G401 (cell line): Measurements from ENCODE around the gene CBY3. TPM values are rescaled to one million over a fixed set of nuclear protein-coding genes. Genes with fewer than 3 reads are reported as not detected.
A peak's percentile ranks its signal among the peaks of the same experiment; 100 is the strongest.
"Not testable (repeated sequence)": the region's sequence is repeated elsewhere in the genome, so short reads cannot be mapped to it uniquely, and the experiment has no call there.

Experiments used
- DNase-seq: peaks from one replicate; pipeline ENCODE4 v3.0.0-alpha.2; 2015; ENCODE audit warnings: low spot score
- in situ Hi-C: cut with HindIII; loops from 2 replicates; pipeline ENCODE4 v1.10.0; 2016; ENCODE audit warnings: low sequenced_read_pairs, mixed read lengths
- total RNA-seq: library from RNA; depleted of rRNA; stranded (reverse); fragments of >200 nt; shearing (Covaris generic); gene quantifications from 2 replicates; pipeline ENCODE4 v1.2.3, GENCODE V29; 2014; rRNA removed

CBY3 gene
- not detected in 2 replicates for total RNA-seq

GRCh38 chr5:179680780-179681401, at the start of gene CBY3:
Gene CBY3, minus strand, starts transcription at chr5:179681034. Its CDS starts 116 bp downstream, at chr5:179680918.
- in situ Hi-C loops = no loop called here
- DNase-seq = no peak

DNA sequence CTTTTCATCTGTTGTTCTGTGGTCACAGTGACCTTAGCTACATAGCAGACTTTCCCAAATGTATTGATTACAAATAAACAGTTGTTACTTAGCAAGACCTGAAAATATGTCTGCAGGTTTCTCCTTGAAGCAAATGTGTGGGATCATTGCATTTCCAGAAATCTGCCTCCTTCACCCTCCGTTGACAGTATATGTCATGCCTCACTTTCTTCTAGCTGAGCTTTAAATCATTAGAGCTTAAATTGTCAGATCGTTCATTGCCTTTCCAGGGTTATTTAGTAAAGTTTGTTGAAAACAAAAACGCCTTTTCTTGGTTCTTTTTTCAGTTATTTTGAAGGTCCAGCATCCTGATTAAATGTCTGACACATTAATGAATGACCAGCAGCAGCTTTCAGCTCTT, 49.5 kb upstream of the CBY3 start:
- DNase-seq = no peak
- in situ Hi-C loops = no loop called here

DNA sequence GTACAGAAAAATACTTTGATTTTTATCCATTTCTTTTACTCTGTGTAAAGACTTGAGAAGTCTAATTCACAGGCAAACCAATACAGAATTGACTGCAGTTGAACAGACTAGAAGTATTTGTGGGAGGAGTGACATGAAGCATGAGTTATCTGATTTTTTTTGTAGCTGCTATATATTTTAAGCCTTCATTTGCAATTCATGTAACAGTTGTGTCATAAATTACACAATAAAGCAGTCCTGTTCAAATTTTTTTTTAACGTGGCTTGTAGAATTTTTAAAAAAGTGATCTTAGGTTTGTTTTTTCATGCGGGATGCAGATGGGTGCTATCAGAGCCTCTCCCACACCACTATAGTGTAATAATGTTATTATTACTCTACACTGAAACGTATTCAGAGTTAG, 48.9 kb upstream of the CBY3 start:
- in situ Hi-C loops = no loop called here
- no peak for DNase-seq

- in situ Hi-C loops = no loop called here
- DNase-seq = no peak
Observed at GRCh38 chr5:179729303-179729702, 48.5 kb upstream of the CBY3 start.

GRCh38 chr5:179727106-179727505, 46.3 kb upstream of the CBY3 start:
- no peak for DNase-seq
- in situ Hi-C loops = no loop called here

DNA sequence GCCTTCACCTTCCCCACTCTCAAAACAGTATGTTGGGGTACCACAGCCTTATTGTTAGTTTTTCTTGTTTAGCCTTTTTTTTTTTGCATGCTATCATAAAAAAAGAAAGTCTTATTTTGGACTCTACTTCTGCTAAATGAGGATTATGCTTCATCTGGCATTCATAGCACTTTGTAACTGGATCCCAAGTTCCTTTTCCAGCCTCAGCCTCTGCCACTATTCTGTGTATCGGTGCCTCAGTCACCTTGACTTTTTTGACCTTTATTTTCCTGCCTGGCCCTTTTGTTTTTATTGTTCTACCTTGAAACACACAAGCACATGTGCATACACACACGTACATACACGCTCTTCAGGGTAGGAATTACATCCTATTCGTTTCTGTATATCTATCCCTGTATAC, 43.3 kb upstream of the CBY3 start:
- no peak for DNase-seq
- in situ Hi-C loops = no loop called here

GRCh38 chr5:179720222-179720621, 39.4 kb upstream of the CBY3 start:
- in situ Hi-C loops = no loop called here
- DNase-seq = no peak

- in situ Hi-C loops = no loop called here
- no peak for DNase-seq
Observed at GRCh38 chr5:179716286-179716685, 35.5 kb upstream of the CBY3 start.

- no peak for DNase-seq
- in situ Hi-C loops = no loop called here
Observed at GRCh38 chr5:179700401-179700918, 19.6 kb upstream of the CBY3 start.

GRCh38 chr5:179699616-179700237, 18.9 kb upstream of the CBY3 start:
- DNase-seq = no peak
- in situ Hi-C loops = no loop called here

- in situ Hi-C loops = no loop called here
- no peak for DNase-seq
Observed at GRCh38 chr5:179698935-179699615, 18.2 kb upstream of the CBY3 start, which contains the start of gene CANX. Gene CANX, plus strand, starts transcription at chr5:179698967. Its CDS starts 6,715 bp downstream, at chr5:179705682.

- DNase-seq = peak; percentile 99
- in situ Hi-C loops = no loop called here
Observed at GRCh38 chr5:179697993-179698934, 17.4 kb upstream of the CBY3 start.

GRCh38 chr5:179697543-179697942, 16.7 kb upstream of the CBY3 start:
- in situ Hi-C loops, DNase-seq: not testable (repeated sequence)

DNA sequence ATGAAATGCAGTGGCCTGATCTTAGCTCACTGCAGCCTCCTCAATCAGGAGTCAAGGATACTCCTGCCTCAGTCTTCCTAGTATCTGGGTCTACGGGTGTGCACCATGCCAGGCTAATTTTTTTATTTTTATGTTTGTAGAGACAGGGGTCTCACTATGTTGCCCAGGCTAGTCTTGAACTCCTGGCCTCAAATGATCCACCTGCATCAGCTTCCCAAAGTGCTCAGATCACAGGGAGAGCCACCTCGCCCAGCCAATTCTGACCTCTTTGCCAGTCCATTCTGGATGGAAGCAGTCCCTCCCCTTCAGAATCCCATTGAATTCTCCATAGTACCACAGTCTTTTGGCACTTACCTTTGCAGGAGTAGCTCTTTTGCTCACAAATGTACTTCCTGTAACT, 16.3 kb upstream of the CBY3 start:
- in situ Hi-C loops = no loop called here
- DNase-seq = no peak

- no peak for DNase-seq
- in situ Hi-C loops = no loop called here
Observed at GRCh38 chr5:179696603-179697002, 15.8 kb upstream of the CBY3 start.

GRCh38 chr5:179694561-179694960, 13.7 kb upstream of the CBY3 start:
- DNase-seq = no peak
- in situ Hi-C loops = no loop called here

DNA sequence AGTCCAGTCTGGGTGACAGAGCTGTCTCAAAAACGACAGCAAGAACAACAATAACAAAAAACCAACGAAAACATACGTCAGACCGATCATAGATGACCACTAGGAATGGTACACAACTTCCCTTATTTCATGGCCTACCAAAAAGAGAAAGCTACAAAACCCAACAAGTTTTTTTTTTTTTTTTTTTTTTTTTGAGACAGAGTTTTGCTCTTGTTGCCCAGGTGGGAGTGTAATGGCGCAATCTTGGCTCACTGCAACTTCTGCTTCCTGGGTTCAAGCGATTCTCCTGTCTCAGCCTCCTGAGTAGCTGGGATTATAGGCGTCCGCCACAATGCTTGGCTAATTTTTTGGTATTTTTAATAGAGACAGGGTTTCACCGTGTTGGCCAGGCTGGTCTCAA, 8.4 kb upstream of the CBY3 start:
- DNase-seq, in situ Hi-C loops: not testable (repeated sequence)

GRCh38 chr5:179680014-179680779, 637 bp downstream of the CBY3 start:
- in situ Hi-C loops = no loop called here
- no peak for DNase-seq
